ENCODE data around the gene CNN1.

The CNN1 gene

DNA sequence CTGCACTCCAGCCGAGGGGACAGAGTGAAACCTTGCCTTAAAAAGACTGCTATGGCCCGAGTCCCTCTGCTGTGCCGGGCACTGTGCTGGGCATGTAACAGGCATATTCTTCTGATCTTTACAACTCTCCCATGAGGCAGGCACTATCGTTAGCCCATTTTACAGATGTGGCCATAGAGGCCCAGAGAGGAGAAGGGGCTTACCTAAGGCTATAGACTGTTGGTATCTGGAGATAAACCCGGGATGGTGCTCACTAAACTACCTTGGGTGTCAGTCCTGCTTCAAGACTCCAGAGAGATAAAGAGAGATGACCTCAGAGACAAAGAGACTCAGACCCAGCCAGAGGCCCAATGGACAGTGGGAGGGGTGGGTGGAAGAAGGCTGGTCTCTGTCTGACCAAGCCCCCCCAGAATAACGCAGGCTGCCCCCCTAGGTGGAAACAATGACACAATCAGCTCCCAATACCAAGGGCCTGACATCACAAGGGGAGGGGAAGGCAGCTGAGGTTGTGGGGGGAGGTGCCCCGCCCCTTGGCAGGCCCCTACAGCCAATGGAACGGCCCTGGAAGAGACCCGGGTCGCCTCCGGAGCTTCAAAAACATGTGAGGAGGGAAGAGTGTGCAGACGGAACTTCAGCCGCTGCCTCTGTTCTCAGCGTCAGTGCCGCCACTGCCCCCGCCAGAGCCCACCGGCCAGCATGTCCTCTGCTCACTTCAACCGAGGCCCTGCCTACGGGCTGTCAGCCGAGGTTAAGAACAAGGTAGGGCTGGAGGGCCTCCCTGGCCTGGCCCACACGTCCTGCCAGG, at the start of gene CNN1:
Gene CNN1, plus strand, starts transcription at position 620 of the 805 bp plus-strand sequence. Its CDS starts 77 bp downstream, at position 697.
- Histone ChIP-seq H3K27me3 (replicated peaks; ENCODE audit: control insufficient read depth, insufficient read depth, low read length) (no peaks in the 10 kb centered on the region), H3K4me1 (ENCODE audit: control insufficient read depth, insufficient read depth, low read length) (peaks cover 9% of the 10 kb centered on the region), H3K9ac (ENCODE audit: low read length) (peak within 1 kb of the TSS; percentile 29), H3K36me3 (ENCODE audit: control insufficient read depth, insufficient read depth, low read length, severe bottlenecking) (no peaks in the 10 kb centered on the region), H3K9me3 (ENCODE audit: control insufficient read depth, low read length) (no peaks in the 10 kb centered on the region), H3K4me3 (ENCODE audit: low read length) (no peak within 1 kb of the TSS)
- DNase-seq (ENCODE audit: low read depth): peak; percentile 35

DNA sequence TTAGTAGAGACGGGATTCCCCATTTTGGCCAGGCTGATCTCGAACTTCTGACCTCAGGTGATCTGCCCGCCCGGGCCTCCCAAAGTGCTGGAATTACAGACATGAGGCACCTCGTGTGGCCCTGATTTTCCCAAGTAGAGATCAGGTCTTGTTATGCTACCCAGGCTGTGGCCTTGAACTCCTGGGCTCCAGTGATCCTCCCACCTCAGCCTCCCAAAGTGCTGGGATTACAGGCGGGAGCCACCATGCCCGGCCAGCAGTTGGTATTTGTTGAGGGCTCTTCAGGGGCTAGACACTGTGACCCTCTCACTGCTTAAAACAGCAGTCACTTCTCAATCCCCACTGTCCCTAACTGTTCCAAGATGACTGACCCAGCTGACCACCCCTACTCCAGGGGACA, 49.3 kb upstream of the CNN1 start:
- no peaks in the 10 kb centered on the region for H3K27me3 ChIP-seq (replicated peaks; ENCODE audit: control insufficient read depth, insufficient read depth, low read length)
- no peak overlapping the region for H3K4me3 ChIP-seq (ENCODE audit: low read length)
- H3K9ac ChIP-seq (ENCODE audit: low read length): no peak overlapping the region
- no peaks in the 10 kb centered on the region for H3K9me3 ChIP-seq (ENCODE audit: control insufficient read depth, low read length)
- no peaks in the 10 kb centered on the region for H3K4me1 ChIP-seq (ENCODE audit: control insufficient read depth, insufficient read depth, low read length)
- no peak for DNase-seq (ENCODE audit: low read depth)
- H3K36me3 ChIP-seq (ENCODE audit: control insufficient read depth, insufficient read depth, low read length, severe bottlenecking): no peaks in the 10 kb centered on the region

DNA sequence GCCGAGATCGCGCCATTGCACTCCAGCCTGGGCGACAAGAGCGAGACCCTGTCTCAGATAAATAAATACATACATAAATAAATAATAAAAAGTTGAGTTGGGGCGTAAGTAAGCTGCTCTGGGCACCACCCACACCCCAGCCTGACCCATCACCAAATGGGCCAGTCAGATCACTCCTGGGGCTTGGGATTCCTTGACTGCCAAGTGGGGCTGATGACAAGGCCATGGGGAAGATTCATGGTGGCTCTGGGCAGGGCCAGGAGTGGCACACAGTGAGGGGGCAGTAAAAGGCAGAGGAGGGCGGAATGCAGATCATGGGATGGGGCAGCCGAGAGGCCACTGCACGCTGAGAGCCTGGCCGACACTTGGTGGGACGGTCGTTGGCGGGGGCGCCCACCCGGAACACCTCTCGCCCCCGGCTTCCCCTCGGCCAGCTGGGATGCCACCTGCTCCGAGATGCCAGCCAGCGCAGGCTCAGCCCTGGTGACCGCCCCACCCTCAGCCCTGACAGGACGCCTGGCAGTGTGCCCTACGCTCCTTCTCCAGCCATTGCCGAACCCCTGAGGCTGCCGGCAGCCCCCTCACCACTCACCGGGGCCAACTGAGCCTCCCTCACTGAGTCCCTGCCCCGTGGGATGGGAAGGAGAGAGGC, 43.9 kb upstream of the CNN1 start:
- Histone ChIP-seq H3K9me3 (ENCODE audit: control insufficient read depth, low read length) (no peaks in the 10 kb centered on the region), H3K36me3 (ENCODE audit: control insufficient read depth, insufficient read depth, low read length, severe bottlenecking) (no peaks in the 10 kb centered on the region), H3K4me3 (ENCODE audit: low read length) (no peak overlapping the region), H3K4me1 (ENCODE audit: control insufficient read depth, insufficient read depth, low read length) (peaks cover 3% of the 10 kb centered on the region), H3K27me3 (replicated peaks; ENCODE audit: control insufficient read depth, insufficient read depth, low read length) (no peaks in the 10 kb centered on the region), H3K9ac (ENCODE audit: low read length) (no peak overlapping the region)
- DNase-seq (ENCODE audit: low read depth): no peak

DNA sequence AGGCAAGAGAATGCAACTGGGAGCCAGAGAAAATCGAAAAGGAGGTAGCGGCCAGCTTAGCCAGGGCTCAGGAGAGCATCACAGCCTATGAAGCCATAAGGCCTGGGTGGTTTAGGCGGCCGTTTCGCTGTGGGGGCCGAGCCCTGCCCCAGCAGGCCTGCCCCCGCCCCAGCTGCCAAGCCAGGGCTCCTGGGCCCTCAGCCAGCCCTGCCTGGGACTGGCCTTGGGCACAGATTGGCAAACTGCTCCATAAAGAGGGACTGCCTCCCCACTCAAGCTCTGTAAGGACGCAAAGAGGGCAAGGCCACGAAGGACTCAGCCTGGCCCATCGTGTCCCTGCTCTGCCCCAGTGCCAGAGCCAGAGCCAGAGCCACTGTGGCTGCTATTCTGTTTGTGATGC, 43.2 kb upstream of the CNN1 start:
- Histone ChIP-seq H3K36me3 (ENCODE audit: control insufficient read depth, insufficient read depth, low read length, severe bottlenecking) (no peaks in the 10 kb centered on the region), H3K9me3 (ENCODE audit: control insufficient read depth, low read length) (no peaks in the 10 kb centered on the region), H3K27me3 (replicated peaks; ENCODE audit: control insufficient read depth, insufficient read depth, low read length) (no peaks in the 10 kb centered on the region), H3K4me1 (ENCODE audit: control insufficient read depth, insufficient read depth, low read length) (peaks cover 3% of the 10 kb centered on the region), H3K9ac (ENCODE audit: low read length) (no peak overlapping the region), H3K4me3 (ENCODE audit: low read length) (no peak overlapping the region)
- no peak for DNase-seq (ENCODE audit: low read depth)

DNA sequence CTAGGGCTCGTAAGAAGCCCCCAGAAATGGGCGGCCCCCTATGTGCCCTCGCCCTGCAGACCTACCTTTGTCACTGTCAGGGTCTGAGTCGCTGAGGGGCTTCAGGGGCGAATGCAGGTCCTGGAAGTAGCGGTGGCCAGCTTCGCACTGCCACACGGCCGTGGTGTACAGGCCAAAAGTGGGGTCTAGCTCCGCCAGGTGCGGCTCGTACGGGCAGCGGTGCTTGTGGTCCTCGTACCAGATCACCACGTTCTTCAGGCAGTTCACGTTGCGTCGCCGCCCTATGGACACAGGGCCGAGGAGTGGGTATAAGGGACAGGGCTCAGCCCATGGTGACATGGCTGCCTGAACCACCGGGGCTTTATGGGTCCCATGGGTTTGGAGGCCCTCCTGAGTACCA, 42.8 kb upstream of the CNN1 start:
- H3K9me3 ChIP-seq (ENCODE audit: control insufficient read depth, low read length): no peaks in the 10 kb centered on the region
- peaks cover 3% of the 10 kb centered on the region for H3K4me1 ChIP-seq (ENCODE audit: control insufficient read depth, insufficient read depth, low read length)
- no peak overlapping the region for H3K9ac ChIP-seq (ENCODE audit: low read length)
- H3K4me3 ChIP-seq (ENCODE audit: low read length): no peak overlapping the region
- no peaks in the 10 kb centered on the region for H3K27me3 ChIP-seq (replicated peaks; ENCODE audit: control insufficient read depth, insufficient read depth, low read length)
- DNase-seq (ENCODE audit: low read depth): no peak
- no peaks in the 10 kb centered on the region for H3K36me3 ChIP-seq (ENCODE audit: control insufficient read depth, insufficient read depth, low read length, severe bottlenecking)

DNA sequence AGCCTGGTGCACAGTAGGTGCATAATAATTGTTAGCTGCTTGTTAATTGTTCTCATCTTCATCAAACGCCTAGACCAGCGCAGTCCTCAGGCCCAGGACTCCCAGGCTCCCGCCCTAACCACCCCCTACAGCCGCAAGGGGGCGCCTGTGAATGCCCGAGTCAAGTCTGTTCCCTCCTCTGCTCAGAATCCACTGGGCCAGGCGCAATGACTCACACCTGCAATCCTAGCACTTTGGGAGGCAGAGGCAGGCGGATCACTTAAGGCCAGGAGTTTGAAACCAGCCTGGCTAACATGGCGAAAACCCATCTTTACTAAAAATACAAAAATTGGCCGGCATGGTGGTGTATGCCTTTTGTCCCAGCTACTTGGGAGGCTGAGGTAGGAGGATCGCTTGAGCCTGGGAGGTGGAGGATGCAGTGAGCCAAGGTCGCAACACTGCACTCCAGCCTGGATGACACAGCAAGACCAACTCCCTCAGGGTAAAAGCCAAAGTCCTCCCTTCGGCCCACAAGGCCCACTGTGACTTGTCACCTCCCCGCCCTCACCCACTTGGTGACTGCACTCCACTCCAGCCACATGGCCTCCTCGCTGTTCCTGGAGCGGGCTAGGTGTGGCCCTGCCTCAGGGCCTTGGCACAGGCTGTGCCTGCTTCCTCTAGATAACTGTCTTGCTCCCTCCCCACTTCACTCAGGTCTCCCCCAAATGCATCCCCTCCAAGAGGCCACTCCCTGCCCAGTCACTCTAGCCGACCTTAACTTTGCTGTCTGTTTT, 42.1 kb upstream of the CNN1 start:
- Histone ChIP-seq H3K9ac (ENCODE audit: low read length) (no peak overlapping the region), H3K9me3 (ENCODE audit: control insufficient read depth, low read length) (no peaks in the 10 kb centered on the region), H3K27me3 (replicated peaks; ENCODE audit: control insufficient read depth, insufficient read depth, low read length) (no peaks in the 10 kb centered on the region), H3K4me3 (ENCODE audit: low read length) (no peak overlapping the region), H3K36me3 (ENCODE audit: control insufficient read depth, insufficient read depth, low read length, severe bottlenecking) (no peaks in the 10 kb centered on the region), H3K4me1 (ENCODE audit: control insufficient read depth, insufficient read depth, low read length) (peaks cover 3% of the 10 kb centered on the region)
- peak; percentile 74 for DNase-seq (ENCODE audit: low read depth)

DNA sequence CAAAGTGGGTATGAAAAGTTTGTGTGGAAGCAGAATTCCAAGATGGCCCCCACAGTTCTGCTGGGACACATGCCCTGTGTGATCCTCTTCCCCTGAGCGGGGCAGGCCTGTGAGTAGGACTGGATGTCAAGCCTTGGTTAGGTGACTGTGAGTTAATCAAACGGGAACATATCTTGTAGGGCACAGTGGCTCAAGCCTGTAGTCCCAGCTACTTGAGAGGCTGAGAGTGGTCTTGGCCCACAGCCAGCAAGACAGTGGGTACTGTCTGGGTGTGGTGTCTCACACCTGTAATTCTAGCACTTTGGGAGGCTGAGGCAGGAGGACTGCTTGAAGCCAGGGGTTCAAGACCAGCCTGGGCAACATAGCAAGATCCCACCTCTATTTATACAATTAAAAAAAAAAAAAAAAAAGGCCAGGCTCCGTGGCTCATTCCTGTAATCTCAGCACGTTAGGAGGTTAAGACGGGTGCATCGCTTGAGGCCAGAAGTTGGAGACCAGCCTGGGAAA, 39.4 kb upstream of the CNN1 start:
- no peak for DNase-seq (ENCODE audit: low read depth)
- H3K4me1 ChIP-seq (ENCODE audit: control insufficient read depth, insufficient read depth, low read length): peaks cover 3% of the 10 kb centered on the region
- no peak overlapping the region for H3K9ac ChIP-seq (ENCODE audit: low read length)
- H3K36me3 ChIP-seq (ENCODE audit: control insufficient read depth, insufficient read depth, low read length, severe bottlenecking): no peaks in the 10 kb centered on the region
- H3K27me3 ChIP-seq (replicated peaks; ENCODE audit: control insufficient read depth, insufficient read depth, low read length): no peaks in the 10 kb centered on the region
- no peak overlapping the region for H3K4me3 ChIP-seq (ENCODE audit: low read length)
- H3K9me3 ChIP-seq (ENCODE audit: control insufficient read depth, low read length): no peaks in the 10 kb centered on the region

DNA sequence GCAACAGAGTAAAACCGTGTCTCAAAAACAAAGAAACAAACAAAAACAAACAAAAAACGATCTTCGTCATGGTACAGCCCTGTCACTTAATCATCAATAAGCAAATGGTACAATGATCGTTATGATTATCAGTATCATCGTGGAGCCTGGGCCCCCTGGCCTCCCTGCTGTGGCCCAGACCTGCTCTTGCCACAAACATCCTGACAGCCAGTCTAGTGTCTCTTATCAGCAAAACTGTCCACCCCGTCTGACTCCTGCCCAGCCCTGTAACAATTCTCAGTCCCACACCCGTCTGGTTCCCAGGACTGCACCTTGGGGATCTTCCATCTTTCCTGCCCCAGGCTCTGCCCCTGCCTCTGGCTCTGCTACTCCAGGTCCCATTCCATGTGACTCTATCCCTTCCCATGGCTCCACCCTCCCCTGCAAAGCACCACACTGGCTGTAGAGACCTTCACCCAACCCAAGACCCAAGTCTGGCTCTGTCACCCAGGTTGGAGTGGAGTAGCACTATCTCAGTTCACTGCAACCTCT, 38.7 kb upstream of the CNN1 start:
- H3K9ac ChIP-seq (ENCODE audit: low read length): no peak overlapping the region
- H3K27me3 ChIP-seq (replicated peaks; ENCODE audit: control insufficient read depth, insufficient read depth, low read length): no peaks in the 10 kb centered on the region
- H3K9me3 ChIP-seq (ENCODE audit: control insufficient read depth, low read length): no peaks in the 10 kb centered on the region
- no peak for DNase-seq (ENCODE audit: low read depth)
- H3K4me1 ChIP-seq (ENCODE audit: control insufficient read depth, insufficient read depth, low read length): peaks cover 7% of the 10 kb centered on the region
- H3K36me3 ChIP-seq (ENCODE audit: control insufficient read depth, insufficient read depth, low read length, severe bottlenecking): no peaks in the 10 kb centered on the region
- no peak overlapping the region for H3K4me3 ChIP-seq (ENCODE audit: low read length)

DNA sequence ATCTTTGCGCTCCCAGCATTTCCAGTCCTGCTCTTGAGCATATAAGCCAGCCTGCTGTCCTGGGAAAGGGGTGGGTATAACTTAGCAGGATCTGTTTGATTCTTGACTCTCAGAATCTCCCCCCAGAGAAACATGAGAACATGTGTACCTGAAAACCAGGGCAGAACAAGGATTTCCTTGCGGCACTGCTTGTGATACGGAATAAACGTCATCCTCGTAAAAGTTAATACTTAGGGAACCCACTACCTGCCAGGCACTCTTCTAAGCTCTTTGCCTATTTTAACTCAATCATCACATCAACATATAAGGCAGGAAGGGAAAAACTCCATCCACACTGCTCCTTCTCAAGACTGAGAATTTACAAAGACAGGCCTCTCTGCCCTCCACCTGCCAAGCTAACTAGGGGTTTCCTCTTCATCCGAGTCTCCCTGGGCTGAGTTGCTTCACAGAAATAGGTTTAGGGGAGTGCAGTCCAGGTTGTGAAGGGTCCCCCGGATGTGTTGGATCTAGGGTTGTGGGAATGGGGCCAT, 34.1 kb upstream of the CNN1 start:
- peak overlapping the region; percentile 85 for H3K4me3 ChIP-seq (ENCODE audit: low read length)
- no peaks in the 10 kb centered on the region for H3K27me3 ChIP-seq (replicated peaks; ENCODE audit: control insufficient read depth, insufficient read depth, low read length)
- no peaks in the 10 kb centered on the region for H3K36me3 ChIP-seq (ENCODE audit: control insufficient read depth, insufficient read depth, low read length, severe bottlenecking)

DNA sequence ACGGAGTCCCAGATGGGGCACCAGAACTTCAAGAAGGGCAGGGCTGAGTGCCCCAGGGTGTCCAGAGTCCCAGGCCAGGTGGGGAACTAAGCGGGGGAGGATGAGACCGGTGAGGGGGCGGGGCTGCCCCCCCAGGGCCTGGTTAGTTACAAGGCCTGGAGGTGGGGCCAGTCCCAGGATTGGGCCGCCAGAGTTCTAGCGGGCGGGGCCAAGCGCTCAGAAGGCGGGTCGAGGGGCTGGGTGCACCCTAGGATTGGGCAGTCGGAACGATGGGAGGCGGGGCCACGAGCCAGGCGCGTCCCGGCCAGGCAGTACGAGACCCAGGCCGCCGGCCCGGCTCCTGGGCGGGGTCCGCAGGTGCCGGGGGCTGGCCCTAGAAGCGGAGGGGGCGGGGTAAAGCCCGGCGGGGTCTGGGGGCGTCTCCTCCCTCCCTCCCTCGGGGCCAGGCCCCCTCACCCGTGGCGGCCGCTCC, 33.6 kb upstream of the CNN1 start:
- Histone ChIP-seq H3K9me3 (ENCODE audit: control insufficient read depth, low read length) (no peaks in the 10 kb centered on the region), H3K4me1 (ENCODE audit: control insufficient read depth, insufficient read depth, low read length) (peaks cover 8% of the 10 kb centered on the region), H3K9ac (ENCODE audit: low read length) (peak overlapping the region; percentile 86), H3K4me3 (ENCODE audit: low read length) (peak overlapping the region; percentile 85), H3K27me3 (replicated peaks; ENCODE audit: control insufficient read depth, insufficient read depth, low read length) (no peaks in the 10 kb centered on the region), H3K36me3 (ENCODE audit: control insufficient read depth, insufficient read depth, low read length, severe bottlenecking) (no peaks in the 10 kb centered on the region)
- peak; percentile 98 for DNase-seq (ENCODE audit: low read depth)

More for the DNA sequence above, 34.1 kb upstream of the CNN1 start:
- H3K9ac ChIP-seq (ENCODE audit: low read length): peak overlapping the region; percentile 33
- H3K4me1 ChIP-seq (ENCODE audit: control insufficient read depth, insufficient read depth, low read length): peaks cover 8% of the 10 kb centered on the region
- DNase-seq (ENCODE audit: low read depth): no peak
- no peaks in the 10 kb centered on the region for H3K9me3 ChIP-seq (ENCODE audit: control insufficient read depth, low read length)
